GM19043 (cell line): ENCODE measurements around the gene PIGV.
"Not testable (repeated sequence)": the region's sequence is repeated elsewhere in the genome, so short reads cannot be mapped to it uniquely, and the experiment has no call there.

Source experiments
- ATAC-seq: cut with Tn5 transposase; IDR thresholded peaks from one replicate; pipeline ENCODE4 v1.9.1; 2021; ENCODE audit warnings: low read depth; ENCODE audit not compliant: unreplicated experiment

The PIGV gene

DNA sequence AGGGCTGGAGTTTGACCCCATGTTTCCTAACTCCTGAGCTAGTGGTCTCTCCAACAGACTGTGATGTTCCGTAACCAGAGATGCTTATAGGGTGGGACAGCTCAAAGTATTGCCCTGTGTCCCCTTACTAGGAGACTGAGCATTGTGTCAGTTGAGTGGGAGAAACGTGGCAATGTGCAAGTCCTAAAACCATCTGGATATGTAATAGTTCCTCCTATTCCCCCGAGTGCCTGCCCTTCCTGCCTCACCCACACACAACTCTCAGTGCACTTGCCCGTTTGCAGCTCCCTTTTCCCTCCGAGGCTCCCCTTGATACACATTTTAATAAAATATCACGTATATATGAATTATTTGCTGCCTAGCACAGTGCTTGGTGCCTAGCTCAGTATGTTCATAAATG is 3.4 kb downstream of the PIGV start:
- ATAC-seq: no peak

DNA sequence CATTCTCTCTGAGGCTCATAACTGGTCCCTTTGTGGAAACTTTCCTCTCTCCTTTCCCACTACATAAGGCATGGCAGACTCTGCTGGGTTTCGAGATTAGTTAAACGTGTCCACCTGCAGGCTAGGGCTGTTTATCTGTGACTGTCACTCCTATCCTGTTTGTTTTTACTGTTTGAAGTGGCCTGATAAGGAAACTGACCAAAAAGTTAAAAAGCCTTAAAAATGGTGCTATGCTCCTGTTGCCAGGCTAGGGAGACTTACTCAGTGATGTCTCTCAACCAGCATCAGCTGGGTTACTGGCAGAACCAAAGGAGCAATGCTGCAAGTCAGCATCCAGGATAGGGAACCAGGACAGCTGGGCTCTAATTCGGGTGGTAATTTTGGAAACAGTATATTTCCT is 3.9 kb downstream of the PIGV start:
- no peak for ATAC-seq

DNA sequence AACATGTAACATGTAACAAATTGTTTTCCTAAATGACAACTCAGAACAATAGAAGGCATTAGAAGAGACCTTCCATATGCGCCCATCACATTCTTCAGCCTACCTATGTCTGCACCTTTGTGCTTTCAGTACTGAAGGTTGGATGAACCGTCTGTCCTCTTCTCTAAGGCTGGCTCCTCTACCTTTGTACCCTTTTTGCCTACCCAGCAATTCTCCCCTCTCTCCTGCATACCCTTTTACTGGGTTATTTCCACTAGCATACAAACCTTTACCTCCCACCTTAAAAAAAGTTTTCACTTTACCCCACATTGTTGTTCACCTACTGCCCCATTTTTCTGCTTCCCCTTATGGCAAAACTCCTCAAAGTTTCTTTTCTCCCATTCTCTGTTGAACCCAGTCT is 5.2 kb downstream of the PIGV start:
- ATAC-seq: no peak

DNA sequence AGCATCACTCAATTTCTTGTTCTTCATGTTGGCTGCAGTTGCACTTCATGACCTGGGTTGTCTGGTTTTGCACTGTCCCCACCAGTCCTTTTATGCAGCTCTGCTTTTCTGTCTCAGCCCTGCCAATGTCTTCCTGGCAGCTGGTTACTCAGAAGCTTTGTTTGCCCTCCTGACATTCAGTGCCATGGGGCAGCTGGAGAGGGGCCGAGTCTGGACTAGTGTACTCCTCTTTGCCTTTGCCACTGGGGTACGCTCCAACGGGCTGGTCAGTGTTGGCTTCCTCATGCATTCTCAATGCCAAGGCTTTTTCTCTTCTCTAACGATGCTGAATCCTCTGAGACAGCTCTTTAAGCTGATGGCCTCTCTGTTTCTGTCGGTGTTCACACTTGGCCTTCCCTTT is 6.6 kb downstream of the PIGV start:
- no peak for ATAC-seq

- ATAC-seq: no peak
Measured at GRCh38 chr1:26797627-26798026, 9.9 kb downstream of the PIGV start.

DNA sequence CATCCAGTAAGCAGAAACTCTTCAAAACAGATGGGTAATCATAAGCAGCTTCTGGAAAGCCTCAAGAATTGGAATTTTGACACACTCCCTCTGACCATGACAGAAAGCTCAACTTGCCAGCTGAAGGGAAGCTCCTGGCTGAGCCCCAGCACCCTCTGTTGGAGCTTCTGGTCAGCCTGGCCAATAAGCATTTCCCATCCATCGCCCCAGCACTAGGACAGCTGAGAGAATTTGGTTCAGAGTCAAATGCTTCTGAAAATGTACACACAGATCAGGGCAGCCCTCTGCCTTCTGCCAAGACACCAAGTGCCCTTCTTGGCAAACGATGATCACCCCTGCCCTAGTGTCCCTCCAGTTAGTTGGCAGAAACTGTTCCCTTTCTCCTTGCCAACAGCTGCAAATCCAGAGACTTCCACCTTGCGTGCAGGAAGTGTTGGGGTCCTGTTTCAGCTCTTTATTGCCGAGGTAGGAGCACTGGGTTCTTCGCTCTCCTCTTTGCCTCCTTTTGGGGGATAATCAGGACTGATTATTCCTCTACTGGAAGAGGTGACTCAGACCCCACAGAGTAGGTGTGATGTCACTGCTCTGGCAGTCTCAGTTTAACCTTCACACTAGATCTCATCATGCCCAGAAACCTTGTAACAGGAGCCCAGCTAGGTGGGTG is 11.9 kb downstream of the PIGV start:
- no peak for ATAC-seq

- ATAC-seq: not testable (repeated sequence)
Measured at GRCh38 chr1:26803932-26804331, 16.2 kb downstream of the PIGV start.

DNA sequence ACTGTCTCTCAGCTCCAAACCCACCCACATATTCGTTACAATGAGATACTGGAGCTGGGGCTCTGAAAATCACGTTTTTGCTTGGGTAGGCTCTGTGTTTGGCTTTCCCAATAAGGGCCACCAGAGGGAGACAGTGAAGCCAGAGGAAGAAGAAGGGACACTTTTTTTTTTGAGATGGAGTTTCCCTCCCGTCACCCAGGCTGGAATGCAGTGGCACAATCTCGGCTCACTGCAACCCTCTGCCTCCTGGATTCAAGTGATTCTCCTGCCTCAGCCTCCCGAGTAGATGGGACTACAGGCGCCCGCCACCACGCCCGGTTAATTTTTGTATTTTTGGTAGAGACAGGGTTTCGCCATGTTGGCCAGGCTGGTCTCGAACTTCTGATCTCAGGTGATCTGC is 22.4 kb downstream of the PIGV start:
- ATAC-seq: not testable (repeated sequence)

DNA sequence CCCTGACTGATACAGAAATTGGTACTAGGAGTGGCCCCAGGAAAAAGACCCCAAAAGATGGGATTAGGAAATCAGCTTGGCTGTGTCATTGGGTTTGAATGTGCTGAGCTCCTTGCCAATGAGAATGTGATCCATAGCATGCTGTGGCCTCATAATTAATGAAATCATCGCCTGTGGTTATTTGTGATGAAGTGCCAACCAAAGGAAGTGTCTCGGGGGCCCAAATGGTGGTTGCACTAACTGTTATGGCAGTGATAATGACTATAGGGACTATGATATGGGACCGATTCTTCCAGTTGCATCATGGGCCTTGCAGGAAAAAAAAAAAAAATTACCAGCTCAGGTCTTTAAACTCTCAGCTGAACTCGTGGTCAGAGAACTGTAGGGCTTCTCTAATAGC is 23.3 kb downstream of the PIGV start:
- ATAC-seq: no peak

- no peak for ATAC-seq
Measured at GRCh38 chr1:26811708-26812107, 24.0 kb downstream of the PIGV start.

DNA sequence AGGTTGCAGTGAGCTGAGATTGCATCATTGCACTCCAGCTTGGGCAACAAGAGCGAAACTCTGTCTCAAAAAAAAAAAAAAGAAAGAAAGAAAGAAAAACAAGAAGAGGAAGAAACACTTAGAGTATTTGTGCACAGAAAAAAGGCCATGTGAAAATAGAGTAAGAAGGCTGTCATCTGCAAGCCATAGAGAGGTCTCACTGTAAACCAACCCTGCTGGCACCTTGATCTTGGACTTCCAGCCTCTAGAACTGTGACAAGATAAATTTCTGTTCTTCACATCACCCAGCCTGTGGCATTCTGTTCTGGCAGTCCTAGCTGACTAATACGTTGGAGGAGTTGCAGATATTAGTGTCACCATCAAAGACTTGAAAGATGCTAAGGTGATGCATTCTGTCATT is 26.6 kb downstream of the PIGV start:
- no peak for ATAC-seq

DNA sequence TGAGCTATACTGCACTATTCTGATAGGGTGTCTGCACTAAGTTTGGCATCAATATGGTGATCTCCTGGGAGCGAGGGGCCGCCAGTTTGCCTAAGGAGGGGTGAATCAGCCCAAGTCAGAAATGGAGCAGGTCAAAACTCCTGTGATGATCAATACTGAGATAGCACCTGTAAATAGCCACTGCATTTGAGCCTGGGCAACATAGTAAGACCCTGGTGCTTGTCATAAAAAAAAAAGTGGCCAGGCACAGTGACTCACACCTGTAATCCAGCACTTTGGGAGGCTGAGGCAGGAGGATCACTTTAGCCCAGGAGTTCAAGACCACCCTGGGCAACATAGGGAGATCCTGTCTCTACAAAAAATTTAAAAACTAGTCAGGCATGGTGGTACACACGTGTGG is 27.1 kb downstream of the PIGV start:
- no peak for ATAC-seq

DNA sequence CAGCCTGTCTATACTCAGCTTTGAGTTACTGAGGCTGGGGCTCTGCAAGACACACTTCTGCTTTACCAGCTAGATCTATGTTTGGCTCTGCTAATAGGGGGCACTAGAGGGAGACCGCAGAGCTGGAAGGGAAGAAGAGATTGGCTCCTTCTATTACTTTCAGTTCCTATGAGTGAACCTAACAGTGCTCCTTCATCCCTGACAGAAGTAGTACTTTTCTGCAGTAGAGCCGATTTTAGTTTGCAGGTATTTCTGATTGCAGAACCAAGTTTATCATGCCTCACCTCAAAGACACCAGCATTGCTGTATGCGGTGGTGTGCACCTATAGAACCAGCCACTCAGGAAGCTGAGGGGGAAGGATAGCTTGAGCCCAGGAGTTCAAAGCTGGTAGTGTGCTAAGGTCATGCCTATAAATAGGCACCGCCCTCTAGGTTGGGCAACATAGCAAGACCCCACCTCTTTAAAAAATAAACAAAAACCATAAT is 33.1 kb downstream of the PIGV start:
- peak; percentile 97 for ATAC-seq

GRCh38 chr1:26822737-26823395 is 35.1 kb downstream of the PIGV start:
- no peak for ATAC-seq

GRCh38 chr1:26824731-26825130 is 37.0 kb downstream of the PIGV start:
- ATAC-seq: no peak

GRCh38 chr1:26826261-26827105 is 38.7 kb downstream of the PIGV start, which contains the start of gene ZDHHC18:
ZDHHC18 (plus strand) TSS chr1:26826688; CDS start chr1:26826805, 117 bp downstream.
- ATAC-seq: no peak

DNA sequence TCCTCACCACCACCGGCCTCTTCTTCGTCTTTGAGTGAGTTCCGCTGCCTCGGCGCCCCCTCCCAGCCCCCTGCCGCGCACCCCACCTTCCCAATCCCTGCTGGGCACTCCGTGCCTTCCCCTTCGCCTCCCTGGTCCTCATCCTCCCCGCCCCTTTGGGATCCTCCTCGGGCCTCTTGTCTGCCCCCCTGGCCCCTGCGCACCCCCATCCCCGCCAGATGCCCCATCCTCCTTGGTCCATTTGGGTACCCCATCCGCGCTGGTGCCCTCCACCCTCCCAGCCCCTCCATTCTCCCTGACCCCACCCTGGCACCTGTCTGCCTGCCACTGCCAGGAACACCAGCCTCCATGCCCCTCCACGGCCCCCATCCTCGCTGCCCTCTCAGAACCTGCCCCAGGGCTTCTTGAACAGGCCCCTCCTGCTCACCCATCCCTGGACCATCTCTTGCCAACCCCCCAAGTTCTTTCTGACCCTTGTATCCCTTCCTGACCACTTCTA is 39.4 kb downstream of the PIGV start:
- ATAC-seq: no peak

DNA sequence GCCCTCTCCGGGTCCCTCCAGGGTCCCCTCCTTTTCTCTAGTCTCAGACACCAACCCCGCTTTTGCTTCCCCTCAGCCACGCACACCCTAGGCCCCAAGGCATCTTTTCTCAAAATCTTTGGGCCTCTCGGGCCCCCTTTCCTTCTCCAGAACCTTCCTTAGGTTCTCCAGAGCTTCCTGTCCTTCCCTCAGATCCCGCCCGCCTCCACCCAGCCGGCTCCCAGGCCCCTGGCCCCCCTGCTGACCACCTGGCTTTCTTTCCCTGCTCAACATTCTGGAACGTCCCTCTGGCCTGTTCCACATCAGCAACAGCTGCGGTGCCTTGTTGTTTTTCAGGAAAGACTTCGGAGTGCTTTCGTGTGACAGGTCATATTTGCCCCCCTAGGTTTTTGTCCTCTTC is 39.9 kb downstream of the PIGV start:
- ATAC-seq: no peak

DNA sequence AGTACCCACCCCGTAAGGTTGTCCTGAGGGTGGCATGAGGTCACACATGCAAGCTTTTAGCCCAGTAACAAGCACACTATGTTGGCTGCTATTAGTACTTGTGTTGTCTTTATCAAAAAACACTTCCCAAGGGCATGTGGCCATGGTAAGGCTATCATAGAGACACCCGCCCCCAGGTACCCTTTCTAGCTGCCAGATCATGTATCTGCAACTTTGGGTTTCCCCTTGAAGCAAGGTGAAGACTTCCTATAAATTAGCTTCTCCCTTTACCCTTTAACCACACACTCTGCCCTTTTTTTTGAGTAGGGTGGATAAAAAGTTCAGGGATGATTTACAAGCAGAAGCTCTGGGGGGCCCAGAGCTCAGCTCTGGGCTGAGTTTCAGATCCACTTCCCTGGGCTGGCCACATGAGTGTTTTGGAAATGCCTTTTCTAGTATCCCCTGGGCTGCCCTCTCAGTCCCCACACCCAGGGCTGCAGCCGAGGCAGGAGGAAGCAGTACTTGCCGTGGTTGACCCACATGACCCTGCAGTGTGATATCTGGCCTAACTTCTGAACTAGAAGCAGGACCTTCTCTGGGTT is 40.8 kb downstream of the PIGV start:
- no peak for ATAC-seq

DNA sequence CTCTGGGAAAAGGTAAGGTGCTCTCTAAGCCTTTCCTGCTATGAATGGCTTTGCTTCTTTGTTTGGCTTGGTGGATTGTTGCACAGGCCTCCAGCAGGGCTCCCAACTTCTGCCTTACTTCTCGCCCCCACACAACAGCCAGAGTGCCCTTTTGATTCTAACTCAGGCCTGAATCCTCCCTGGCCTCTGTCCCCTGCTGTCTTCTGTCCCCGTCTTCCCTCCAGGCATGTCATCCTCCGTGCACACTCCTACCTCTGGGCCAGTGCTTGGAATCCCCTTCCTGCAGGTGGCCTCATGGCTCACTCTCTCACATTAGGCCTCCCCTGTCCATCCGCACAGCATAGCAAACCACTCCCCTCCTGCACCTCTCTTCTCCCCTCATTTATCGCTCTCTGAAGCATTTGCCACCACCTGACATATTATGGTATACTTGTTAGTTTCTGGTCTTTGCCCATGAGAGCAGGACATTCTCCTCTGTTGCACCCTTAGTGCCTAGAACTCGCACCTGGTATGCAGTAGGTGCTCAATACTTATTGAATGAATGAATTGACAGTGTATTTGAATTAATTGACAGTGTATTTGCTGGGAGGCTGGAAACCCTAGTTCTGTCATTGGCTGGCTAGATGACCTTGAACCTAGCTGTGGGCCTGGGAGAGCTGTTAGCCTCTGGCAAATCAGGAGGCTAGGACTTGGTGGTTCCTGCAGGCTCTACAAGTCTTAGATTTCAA is 41.6 kb downstream of the PIGV start:
- no peak for ATAC-seq
